ENCODE data around the gene ELK4.
"Not testable (repeated sequence)": the region's sequence is repeated elsewhere in the genome, so short reads cannot be mapped to it uniquely, and the experiment has no call there.

Gene ELK4

GRCh38 chr1:205645519-205645918 lies 13.7 kb upstream of the ELK4 start:
- TF ChIP-seq, protein P1, sequence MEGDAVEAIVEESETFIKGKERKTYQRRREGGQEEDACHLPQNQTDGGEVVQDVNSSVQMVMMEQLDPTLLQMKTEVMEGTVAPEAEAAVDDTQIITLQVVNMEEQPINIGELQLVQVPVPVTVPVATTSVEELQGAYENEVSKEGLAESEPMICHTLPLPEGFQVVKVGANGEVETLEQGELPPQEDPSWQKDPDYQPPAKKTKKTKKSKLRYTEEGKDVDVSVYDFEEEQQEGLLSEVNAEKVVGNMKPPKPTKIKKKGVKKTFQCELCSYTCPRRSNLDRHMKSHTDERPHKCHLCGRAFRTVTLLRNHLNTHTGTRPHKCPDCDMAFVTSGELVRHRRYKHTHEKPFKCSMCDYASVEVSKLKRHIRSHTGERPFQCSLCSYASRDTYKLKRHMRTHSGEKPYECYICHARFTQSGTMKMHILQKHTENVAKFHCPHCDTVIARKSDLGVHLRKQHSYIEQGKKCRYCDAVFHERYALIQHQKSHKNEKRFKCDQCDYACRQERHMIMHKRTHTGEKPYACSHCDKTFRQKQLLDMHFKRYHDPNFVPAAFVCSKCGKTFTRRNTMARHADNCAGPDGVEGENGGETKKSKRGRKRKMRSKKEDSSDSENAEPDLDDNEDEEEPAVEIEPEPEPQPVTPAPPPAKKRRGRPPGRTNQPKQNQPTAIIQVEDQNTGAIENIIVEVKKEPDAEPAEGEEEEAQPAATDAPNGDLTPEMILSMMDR (conservative IDR thresholded peaks at IDR 0.05), result no peak
- no peak for TF ChIP-seq ZFX (IDR thresholded peaks at IDR 0.05)
- no peak overlapping the region for H3K27ac ChIP-seq

- no peak overlapping the region for H3K27ac ChIP-seq
- TF ChIP-seq ZFX (IDR thresholded peaks at IDR 0.05), result no peak
- TF ChIP-seq, protein P1 (conservative IDR thresholded peaks at IDR 0.05), result no peak
Observed at GRCh38 chr1:205642679-205643307, 11.0 kb upstream of the ELK4 start.

DNA sequence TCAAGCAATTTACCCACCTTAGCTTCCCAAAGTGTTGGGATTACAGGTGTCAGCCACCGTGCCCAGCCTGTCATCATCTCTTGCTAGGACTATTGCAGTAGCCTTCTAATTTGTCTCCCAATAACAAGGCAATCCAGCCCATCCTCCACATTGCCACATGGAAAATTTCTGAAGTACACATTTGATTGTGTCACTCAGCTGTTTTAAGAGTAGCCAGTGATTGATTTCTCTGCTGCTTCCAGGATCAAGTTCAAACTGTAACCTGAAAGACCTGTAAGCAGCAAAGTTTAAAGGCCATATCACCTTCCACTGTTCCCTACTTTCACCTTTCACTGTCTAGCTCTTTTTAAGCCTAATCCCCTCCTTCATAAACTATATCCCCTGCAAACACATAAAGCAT lies 7.8 kb upstream of the ELK4 start:
- no peak overlapping the region for H3K27ac ChIP-seq
- TF ChIP-seq, protein P1 (conservative IDR thresholded peaks at IDR 0.05), result no peak
- no peak for TF ChIP-seq ZFX (IDR thresholded peaks at IDR 0.05)

- no peak for TF ChIP-seq ZFX (IDR thresholded peaks at IDR 0.05)
- TF ChIP-seq, protein P1 (conservative IDR thresholded peaks at IDR 0.05), result no peak
- no peak overlapping the region for H3K27ac ChIP-seq
Observed at GRCh38 chr1:205637854-205638468, 6.2 kb upstream of the ELK4 start.

DNA sequence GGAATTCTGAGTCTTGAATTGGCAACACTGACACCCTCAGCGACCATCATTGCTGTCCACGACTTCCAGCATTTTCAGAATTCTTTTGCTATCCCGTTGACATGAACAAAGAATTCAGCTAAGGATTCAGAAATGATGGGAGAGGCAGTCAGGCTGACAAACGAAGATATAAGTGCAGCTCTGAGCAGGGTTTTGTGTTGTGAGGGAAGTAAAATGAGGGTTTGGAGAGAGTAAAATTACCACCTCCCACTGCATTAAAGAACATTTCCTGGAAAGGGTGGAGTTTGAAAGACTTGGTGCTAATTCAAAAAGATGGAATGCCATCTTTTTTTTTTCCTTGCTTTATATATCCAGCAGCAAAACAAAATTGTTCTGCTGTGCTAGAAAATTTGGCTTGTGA lies 4.9 kb upstream of the ELK4 start:
- H3K27ac ChIP-seq, result no peak overlapping the region
- TF ChIP-seq, protein P1 (conservative IDR thresholded peaks at IDR 0.05), result no peak
- TF ChIP-seq ZFX (IDR thresholded peaks at IDR 0.05), result no peak

GRCh38 chr1:205636138-205636530 lies 4.3 kb upstream of the ELK4 start:
- H3K27ac ChIP-seq, result not testable (repeated sequence)

GRCh38 chr1:205633421-205633976 lies 1.7 kb upstream of the ELK4 start:
- H3K27ac ChIP-seq, result no peak overlapping the region

More at GRCh38 chr1:205633421-205633976, 1.7 kb upstream of the ELK4 start:
- no peak for TF ChIP-seq ZFX (IDR thresholded peaks at IDR 0.05)
- TF ChIP-seq, protein P1 (conservative IDR thresholded peaks at IDR 0.05), result no peak
